ENCODE data around the gene SEMA4A.

Gene SEMA4A

GRCh38 chr1:156136970-156137483, 16.4 kb upstream of the SEMA4A start:
- DNase-seq, result no peak

- no peak for DNase-seq
These were observed 14.9 kb upstream of the SEMA4A start for GRCh38 chr1:156138458-156138867.

GRCh38 chr1:156140879-156141707, 12.3 kb upstream of the SEMA4A start:
- no peak for DNase-seq

GRCh38 chr1:156143765-156144489, 9.5 kb upstream of the SEMA4A start:
- DNase-seq, result no peak

GRCh38 chr1:156144742-156145141, 8.6 kb upstream of the SEMA4A start:
- no peak for DNase-seq

- DNase-seq, result no peak
These were observed 7.8 kb upstream of the SEMA4A start for GRCh38 chr1:156145650-156146019.

- no peak for DNase-seq
These were observed 7.2 kb upstream of the SEMA4A start for GRCh38 chr1:156146020-156146768.

GRCh38 chr1:156146769-156147405, 6.5 kb upstream of the SEMA4A start:
- DNase-seq, result no peak

GRCh38 chr1:156148216-156148615, 5.2 kb upstream of the SEMA4A start:
- no peak for DNase-seq

GRCh38 chr1:156149374-156150332, 3.7 kb upstream of the SEMA4A start:
- DNase-seq, result no peak

GRCh38 chr1:156150333-156151011, 2.9 kb upstream of the SEMA4A start:
- DNase-seq, result no peak

GRCh38 chr1:156151093-156151688, 2.2 kb upstream of the SEMA4A start:
- DNase-seq, result no peak

- no peak for DNase-seq
These were observed 757 bp upstream of the SEMA4A start for GRCh38 chr1:156152628-156153027.

- no peak for DNase-seq
These were observed 948 bp downstream of the SEMA4A start for GRCh38 chr1:156154317-156154749.

GRCh38 chr1:156155756-156156510, 2.5 kb downstream of the SEMA4A start:
- DNase-seq, result no peak

- no peak for DNase-seq
These were observed 4.1 kb downstream of the SEMA4A start for GRCh38 chr1:156157506-156157905.

GRCh38 chr1:156157966-156158365, 4.6 kb downstream of the SEMA4A start:
- DNase-seq, result no peak

GRCh38 chr1:156160000-156160742, 6.8 kb downstream of the SEMA4A start:
- no peak for DNase-seq

GRCh38 chr1:156160743-156161171, 7.4 kb downstream of the SEMA4A start:
- DNase-seq, result no peak
